ENCODE measurements around the gene SOD2.

The SOD2 gene

GRCh38 chr6:159720708-159721107, 27.7 kb upstream of the SOD2 start:
- peaks cover 0 to 25% (median 19%) of the 10 kb centered on the region in 4 donors for H3K4me1 ChIP-seq
- no peak overlapping the region for H3K27ac ChIP-seq
- H3K4me3 ChIP-seq, result no peak overlapping the region
- H3K9me3 ChIP-seq, result no peaks in the 10 kb centered on the region
- TF ChIP-seq CTCF (IDR thresholded peaks at IDR 0.05), result peak in 1 of 2 experiments; percentile 8
- no peaks in the 10 kb centered on the region for H3K27me3 ChIP-seq
- intact Hi-C loops (cut with DNase I; ENCODE audit: low total_unique reads), result no loop called here
- no peaks in the 10 kb centered on the region for H3K36me3 ChIP-seq
- no peak for DNase-seq

GRCh38 chr6:159719287-159719686, 26.2 kb upstream of the SOD2 start:
- intact Hi-C loops (cut with DNase I; ENCODE audit: low total_unique reads), result no loop called here
- H3K36me3 ChIP-seq, result no peaks in the 10 kb centered on the region
- H3K27ac ChIP-seq, result peak overlapping the region in 1 of 2 donors; percentile 14
- H3K9me3 ChIP-seq, result no peaks in the 10 kb centered on the region
- DNase-seq, result no peak
- peaks cover 0 to 38% (median 28%) of the 10 kb centered on the region in 4 donors for H3K4me1 ChIP-seq
- no peaks in the 10 kb centered on the region for H3K27me3 ChIP-seq
- no peak for TF ChIP-seq CTCF (IDR thresholded peaks at IDR 0.05)
- H3K4me3 ChIP-seq, result no peak overlapping the region

GRCh38 chr6:159718634-159719033, 25.6 kb upstream of the SOD2 start:
- TF ChIP-seq CTCF (IDR thresholded peaks at IDR 0.05), result no peak
- H3K4me1 ChIP-seq, result peaks cover 0 to 38% (median 29%) of the 10 kb centered on the region in 4 donors

GRCh38 chr6:159716247-159717096, 23.4 kb upstream of the SOD2 start:
- Histone ChIP-seq H3K4me1 (peaks cover 0 to 38% (median 29%) of the 10 kb centered on the region in 4 donors), H3K9me3 (no peaks in the 10 kb centered on the region), H3K27me3 (no peaks in the 10 kb centered on the region), H3K36me3 (no peaks in the 10 kb centered on the region), H3K27ac (peak overlapping the region; percentile 75 to 81), H3K4me3 (peak overlapping the region in 1 of 2 donors; percentile 18)
- no peak for TF ChIP-seq CTCF (IDR thresholded peaks at IDR 0.05)
- intact Hi-C loops (cut with DNase I; ENCODE audit: low total_unique reads), result no loop called here
- peak; percentile 74 to 84 for DNase-seq

More at GRCh38 chr6:159718634-159719033, 25.6 kb upstream of the SOD2 start:
- Histone ChIP-seq H3K27ac (peak overlapping the region in 1 of 2 donors; percentile 14), H3K4me3 (no peak overlapping the region), H3K9me3 (no peaks in the 10 kb centered on the region), H3K36me3 (no peaks in the 10 kb centered on the region), H3K27me3 (no peaks in the 10 kb centered on the region)
- intact Hi-C loops (cut with DNase I; ENCODE audit: low total_unique reads), result no loop called here
- no peak for DNase-seq

- intact Hi-C loops (cut with DNase I; ENCODE audit: low total_unique reads), result no loop called here
- H3K4me1 ChIP-seq, result peaks cover 0 to 38% (median 29%) of the 10 kb centered on the region in 4 donors
- H3K36me3 ChIP-seq, result no peaks in the 10 kb centered on the region
- H3K27ac ChIP-seq, result peak overlapping the region; percentile 75 to 81
- no peaks in the 10 kb centered on the region for H3K27me3 ChIP-seq
- H3K4me3 ChIP-seq, result no peak overlapping the region
- DNase-seq, result no peak
- TF ChIP-seq CTCF (IDR thresholded peaks at IDR 0.05), result no peak
- H3K9me3 ChIP-seq, result no peaks in the 10 kb centered on the region
These were observed 22.6 kb upstream of the SOD2 start for GRCh38 chr6:159715605-159716004.
